Lower leg skin (tissue), 4 donors: ENCODE measurements around the gene LNX1. TPM values are rescaled to one million over a fixed set of nuclear protein-coding genes. Genes with fewer than 3 reads are reported as not detected.

ENCODE experiments used
- DNase-seq, 2 donors: peaks; one replicate each; pipeline ENCODE4 v3.0.0-alpha.2; 2019; ENCODE audit warnings: low spot score in 2 of 2
- H3K4me3 ChIP-seq: fragments of 200-600 bp; sonication (generic); 2 replicates; pipeline ENCODE4 v1.5.1; 2017; ENCODE audit warnings: mild to moderate bottlenecking, low read depth; ENCODE audit not compliant: poor library complexity, severe bottlenecking
- CTCF ChIP-seq, 3 donors: fragments of 450-650 bp; IDR thresholded peaks; one replicate each; pipeline ENCODE4 v1.5.1; 2016; ENCODE audit warnings: antibody characterized with exemption in 3 of 3, mild to moderate bottlenecking in 3 of 3, moderate library complexity in 2 of 3
- POLR2A ChIP-seq, 2 donors: fragments of 450-650 bp; IDR thresholded peaks; one replicate each; pipeline ENCODE4 v1.6.1; 2016 to 2017; ENCODE audit warnings: antibody characterized with exemption in 2 of 2, mild to moderate bottlenecking in 1 of 2, moderate library complexity in 1 of 2
- WGBS, 2 donors: methylation state at CpG; one replicate each; pipeline ENCODE4 v1.1.5; 2018; 5-methylcytosine and 5-hydroxymethylcytosine counted together
- intact Hi-C: fragments of 100-400 bp; cut with DNase I; formaldehyde crosslinking; loops from one replicate; pipeline ENCODE4 v1.15.0; 2023; ENCODE audit warnings: low total_unique reads
- total RNA-seq, 4 donors: library from RNA; depleted of rRNA; stranded (reverse); fragments of >200 nt; gene quantifications; one replicate each; pipeline ENCODE4 v1.1.0, GENCODE V29; 2016

Gene LNX1
- total RNA-seq: 10 to 100 TPM; 37.0 to 79.9 (median 49.5) TPM

DNA sequence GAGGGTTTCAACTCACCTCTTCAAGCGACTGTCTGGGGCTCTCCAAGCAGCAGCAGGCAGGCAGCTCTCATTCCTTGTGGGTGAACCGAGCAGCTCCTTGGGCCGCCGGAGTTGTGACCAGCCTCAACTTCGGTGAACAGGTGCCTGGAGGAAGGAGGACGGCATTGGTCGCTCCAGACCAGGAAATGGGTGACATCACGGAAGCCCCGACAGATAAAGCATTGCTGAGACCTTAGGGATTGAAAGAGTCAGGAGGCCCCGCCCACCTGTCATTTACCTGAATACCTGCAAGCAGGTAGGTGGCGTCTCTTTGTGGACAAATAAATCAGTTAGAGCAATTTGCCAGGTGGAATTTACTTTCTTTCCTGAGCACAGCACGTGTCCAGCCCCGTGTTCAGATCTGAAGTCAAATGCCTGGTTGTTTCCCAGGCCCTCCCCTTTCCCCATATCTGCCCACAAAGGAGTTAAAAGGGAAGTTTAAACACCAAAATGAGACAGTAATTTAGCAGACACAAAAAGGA lies at the start of gene LNX1:
Gene LNX1 (minus strand): TSS at position 115 of the 521 bp plus-strand sequence. CDS start 17,484 bp downstream, outside the sequence.
- peak; percentile 71 to 89 for DNase-seq
- TF ChIP-seq CTCF (IDR thresholded peaks at IDR 0.05) (no peak), POLR2A (IDR thresholded peaks at IDR 0.05) (no peak)
- intact Hi-C loops: no loop called here
- no peak within 1 kb of the TSS for H3K4me3 ChIP-seq
- WGBS, 2 donors: 41 to 46% methylated on average over 13 of the region's 13 CpGs

DNA sequence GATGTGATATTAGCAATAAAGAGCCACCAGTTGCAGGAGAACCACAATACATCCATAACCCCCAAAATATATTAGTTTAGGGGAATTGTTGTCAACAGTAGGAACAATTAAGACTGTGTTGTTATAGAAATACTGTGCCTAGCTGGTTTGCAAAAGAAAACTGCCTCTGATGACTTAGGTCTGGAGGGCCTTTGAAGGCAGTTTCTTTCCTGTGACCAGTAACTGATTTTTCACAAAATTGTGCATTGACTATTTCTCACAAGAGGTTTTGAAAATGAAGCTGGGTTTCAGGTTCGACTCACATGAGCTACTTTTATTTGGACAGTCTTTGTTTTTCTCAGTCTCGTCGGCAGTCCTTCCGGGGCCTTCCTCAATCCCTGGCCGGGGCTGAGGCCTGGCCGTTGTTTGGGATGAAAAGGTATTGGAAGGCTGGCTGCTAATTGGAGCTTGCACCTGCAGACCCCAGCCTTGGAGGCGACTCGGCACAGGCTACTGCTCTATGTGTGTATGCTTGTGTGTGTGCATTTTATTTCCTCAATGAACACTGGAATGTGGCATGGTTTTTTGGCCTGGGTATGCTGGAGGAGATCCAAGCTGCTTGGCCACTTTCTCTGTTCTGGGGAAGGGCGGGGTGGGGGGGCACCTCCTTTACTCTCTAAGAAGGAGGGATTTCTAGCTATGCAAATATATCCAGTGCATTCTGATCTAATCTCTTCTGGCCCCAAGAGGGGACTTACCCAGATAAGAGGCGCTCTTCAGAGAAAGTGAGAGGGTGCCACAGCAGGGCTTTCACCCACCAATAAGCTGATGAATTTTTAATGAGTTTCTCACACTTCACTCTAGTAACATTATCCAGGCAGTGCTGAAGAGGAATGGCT lies 49.5 kb upstream of the LNX1 start:
- DNase-seq: no peak
- WGBS, 2 donors: 60 to 68% methylated on average over 10 of the region's 10 CpGs
- no peak overlapping the region for H3K4me3 ChIP-seq
- intact Hi-C loops: no loop called here
- TF ChIP-seq POLR2A (IDR thresholded peaks at IDR 0.05): no peak
- no peak for TF ChIP-seq CTCF (IDR thresholded peaks at IDR 0.05)

- intact Hi-C loops: no loop called here
- no peak for DNase-seq
- TF ChIP-seq POLR2A (IDR thresholded peaks at IDR 0.05): no peak
- TF ChIP-seq CTCF (IDR thresholded peaks at IDR 0.05): no peak
- H3K4me3 ChIP-seq: no peak overlapping the region
These were observed 47.6 kb upstream of the LNX1 start for GRCh38 chr4:53638919-53639318.

- intact Hi-C loops: no loop called here
- TF ChIP-seq POLR2A (IDR thresholded peaks at IDR 0.05) (no peak), CTCF (IDR thresholded peaks at IDR 0.05) (no peak)
- WGBS, 2 donors: 58 to 62% methylated on average over 1 of the region's 1 CpG
- no peak for DNase-seq
- no peak overlapping the region for H3K4me3 ChIP-seq
These were observed 46.1 kb upstream of the LNX1 start for GRCh38 chr4:53637348-53637747.

DNA sequence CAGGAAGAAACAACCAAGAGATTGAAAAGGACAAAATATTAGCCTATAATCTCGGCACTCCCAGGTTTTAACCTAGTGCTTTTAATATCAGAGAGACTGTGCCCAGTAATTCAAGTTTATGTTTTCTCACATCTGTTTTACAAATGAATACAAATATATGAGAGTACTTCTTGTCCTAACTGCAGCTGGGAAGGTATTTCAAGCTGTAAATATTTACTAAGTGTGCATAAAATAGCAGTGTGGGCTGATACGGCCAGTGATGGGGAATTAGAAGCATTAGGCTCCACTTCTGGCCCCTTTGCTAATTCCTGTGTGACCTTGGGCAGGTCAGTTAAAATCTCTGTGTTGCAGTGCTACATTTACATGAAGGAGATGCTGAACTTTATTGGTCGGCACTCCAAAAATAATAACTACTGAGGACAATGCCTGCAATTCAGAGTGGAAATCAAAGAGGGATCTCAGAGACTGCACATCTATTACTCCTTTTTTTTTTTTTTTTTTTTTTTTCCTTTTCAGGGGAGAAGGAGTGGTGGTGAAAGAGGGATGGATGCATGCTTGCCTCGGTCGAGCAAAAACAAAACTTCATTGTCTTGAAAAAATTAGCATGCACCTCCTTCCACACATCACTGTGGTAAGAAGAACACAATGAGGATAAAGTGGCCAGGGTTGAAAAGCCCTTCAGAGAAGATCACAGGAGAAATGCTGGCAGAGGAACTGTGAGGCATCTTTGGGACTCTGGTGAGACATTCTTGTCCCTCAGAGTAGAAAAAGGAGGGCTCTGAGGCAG lies 44.6 kb upstream of the LNX1 start:
- WGBS, 2 donors: 63 to 64% methylated on average over 5 of the region's 5 CpGs
- TF ChIP-seq POLR2A (IDR thresholded peaks at IDR 0.05): no peak
- TF ChIP-seq CTCF (IDR thresholded peaks at IDR 0.05): no peak
- no peak overlapping the region for H3K4me3 ChIP-seq
- DNase-seq: no peak
- intact Hi-C loops: no loop called here
